NK-92 (cell line): Measurements from ENCODE around the gene CFL1.
"Not testable (repeated sequence)": the region's sequence is repeated elsewhere in the genome, so short reads cannot be mapped to it uniquely, and the experiment has no call there.

Experiments used
- DNase-seq: peaks from one replicate; lab custom pipeline; 2025; ENCODE audit not compliant: unreplicated experiment; lab: John Stamatoyannopoulos, UW

Gene CFL1

DNA sequence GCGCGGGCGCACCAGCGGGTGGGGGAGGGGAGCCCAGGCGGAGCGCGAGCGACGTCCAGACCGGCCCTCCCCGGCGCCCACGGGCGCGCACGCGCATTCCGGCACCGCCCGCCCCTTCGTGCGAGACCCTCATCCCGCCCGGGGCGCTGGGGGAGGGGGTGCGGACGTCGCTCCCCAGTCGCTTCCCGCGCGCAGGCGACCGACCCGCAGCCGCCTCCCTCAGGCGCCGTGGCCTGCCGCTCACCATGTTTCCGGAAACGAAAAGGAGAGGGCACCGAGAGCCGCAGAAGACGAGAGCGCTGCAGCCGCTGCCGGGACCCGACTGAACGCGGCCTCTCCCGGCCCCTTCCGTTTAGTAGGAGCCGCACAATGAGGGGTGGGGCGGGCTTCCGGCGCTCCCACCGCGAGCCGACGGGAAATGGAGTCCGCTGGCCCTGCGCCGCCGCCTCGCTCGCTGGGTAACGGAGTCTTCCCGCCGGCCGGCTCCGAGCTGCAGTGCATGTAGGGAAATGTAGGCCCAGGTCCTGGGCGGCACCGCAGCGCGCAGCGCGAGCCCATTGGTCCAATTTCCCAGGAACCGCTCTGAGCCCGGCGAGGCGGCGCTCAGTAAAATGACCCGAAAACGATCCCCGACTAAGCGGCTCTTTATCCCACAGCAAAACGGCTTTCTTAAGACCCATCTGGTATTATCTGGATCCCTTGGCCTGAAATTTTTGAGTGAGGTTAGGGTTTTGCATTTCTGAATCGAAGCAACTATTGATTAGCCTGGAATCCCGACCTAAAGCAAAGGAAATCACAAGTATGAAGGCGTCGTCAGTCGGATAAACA, at the start of gene CFL1:
CFL1 (minus strand) TSS at position 328 of the 828 bp plus-strand sequence; CDS start at position 247, 81 bp downstream.
- peak; percentile 77 for DNase-seq

- no peak for DNase-seq
Measured at GRCh38 chr11:65906602-65907001, 48.6 kb upstream of the CFL1 start.

- DNase-seq, result no peak
Measured at GRCh38 chr11:65903715-65904114, 45.7 kb upstream of the CFL1 start.

DNA sequence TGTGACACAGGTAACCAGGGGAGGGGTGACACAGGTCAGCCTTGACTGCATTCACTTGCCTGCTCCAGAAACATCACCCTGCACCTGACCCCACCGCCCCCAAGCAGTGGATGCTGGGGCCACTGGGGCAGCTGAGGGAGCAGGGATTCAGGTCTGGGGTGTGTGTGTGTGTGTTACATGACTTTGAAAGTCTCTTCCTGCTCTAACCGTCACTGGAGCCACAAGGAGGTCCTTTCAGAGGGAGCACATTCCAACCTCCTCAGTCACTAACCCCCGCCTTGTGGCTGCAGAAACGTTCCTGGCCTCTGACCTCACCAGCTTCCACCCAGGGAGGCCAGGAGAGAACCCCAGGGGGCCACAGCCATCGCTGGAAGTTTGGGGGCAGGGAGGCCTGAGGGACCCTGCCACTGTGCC, 45.1 kb upstream of the CFL1 start:
- no peak for DNase-seq

- DNase-seq, result no peak
Measured at GRCh38 chr11:65900899-65901180, 42.9 kb upstream of the CFL1 start.

DNA sequence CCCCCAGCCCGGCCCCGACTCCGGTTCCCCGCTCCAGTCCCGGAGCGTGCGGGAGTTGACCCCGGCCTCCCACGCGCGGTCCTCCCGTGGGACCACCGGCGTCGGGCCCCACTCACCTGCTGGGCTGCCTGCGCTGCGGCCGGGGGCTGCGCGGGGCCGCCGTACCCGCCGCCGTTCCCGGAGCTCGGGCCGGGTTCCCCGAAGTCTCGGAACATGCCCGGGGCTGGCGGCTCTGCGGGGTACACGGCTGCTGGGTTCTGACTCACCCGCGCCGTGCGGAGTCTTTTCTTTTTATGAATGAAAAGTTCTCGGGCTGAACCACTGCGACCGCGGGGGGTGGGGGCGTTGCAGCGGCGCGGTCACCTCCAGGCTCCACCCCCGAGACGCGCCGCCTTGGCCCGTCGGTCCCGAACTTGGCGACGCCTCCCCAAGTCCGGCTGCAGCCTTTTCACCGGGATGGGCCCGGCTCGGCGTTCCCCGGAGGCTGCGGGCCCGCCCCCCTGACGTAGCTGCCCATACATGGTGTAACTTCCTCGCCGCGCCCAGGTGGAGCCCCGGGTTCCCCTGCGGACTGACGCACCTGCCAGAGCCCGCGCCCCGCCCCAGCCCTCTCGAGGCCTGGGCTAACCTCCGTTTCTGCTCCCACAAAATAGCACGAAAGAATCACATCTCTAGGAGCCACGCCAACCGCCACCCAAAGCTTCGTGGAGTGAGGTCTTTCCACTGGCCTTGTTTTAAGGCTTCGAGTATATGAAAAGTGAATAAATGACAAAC, 42.3 kb upstream of the CFL1 start, which contains the start of gene FOSL1:
FOSL1 (minus strand) TSS at position 264 of the 774 bp plus-strand sequence; CDS start at position 215, 49 bp downstream.
- DNase-seq, result no peak

DNA sequence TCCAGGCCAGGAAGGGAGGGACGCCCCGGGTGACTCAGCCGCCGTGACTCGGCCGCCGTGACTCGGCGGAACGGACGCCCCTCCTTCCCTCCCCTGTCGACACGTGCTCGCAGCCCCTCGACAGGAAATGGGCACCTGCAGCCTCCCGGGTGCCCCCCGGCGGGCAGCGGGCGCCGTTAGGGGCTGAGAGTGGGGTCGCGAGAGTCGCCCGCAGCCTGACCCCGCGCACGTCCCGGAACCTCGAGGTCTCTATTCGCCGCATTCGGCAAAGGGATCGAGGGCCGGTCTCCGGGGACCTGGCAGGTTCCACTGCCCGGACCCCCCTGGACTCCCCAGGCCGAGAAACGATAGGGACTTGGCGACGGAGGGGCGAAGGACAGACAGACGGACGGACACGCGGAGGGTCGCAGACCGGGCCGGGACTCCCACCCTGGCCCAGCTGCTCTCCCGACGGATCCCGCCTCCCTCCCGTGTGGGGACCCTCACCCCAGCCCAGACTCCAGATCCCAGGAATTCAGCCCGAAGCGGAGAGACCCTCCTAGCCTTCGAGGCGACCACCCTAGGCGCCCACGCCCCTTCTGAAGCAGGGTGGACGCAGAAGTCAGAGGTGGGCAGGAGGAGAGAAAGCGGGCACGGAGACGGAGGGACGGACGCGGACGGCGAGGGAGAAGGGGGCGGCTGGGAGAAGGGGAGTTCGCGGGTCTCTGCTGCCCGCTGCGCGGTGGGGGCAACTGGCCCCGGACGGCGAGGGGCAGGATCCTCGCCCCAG, 41.6 kb upstream of the CFL1 start:
- no peak for DNase-seq

GRCh38 chr11:65898656-65899355, 40.8 kb upstream of the CFL1 start:
- DNase-seq, result no peak

DNA sequence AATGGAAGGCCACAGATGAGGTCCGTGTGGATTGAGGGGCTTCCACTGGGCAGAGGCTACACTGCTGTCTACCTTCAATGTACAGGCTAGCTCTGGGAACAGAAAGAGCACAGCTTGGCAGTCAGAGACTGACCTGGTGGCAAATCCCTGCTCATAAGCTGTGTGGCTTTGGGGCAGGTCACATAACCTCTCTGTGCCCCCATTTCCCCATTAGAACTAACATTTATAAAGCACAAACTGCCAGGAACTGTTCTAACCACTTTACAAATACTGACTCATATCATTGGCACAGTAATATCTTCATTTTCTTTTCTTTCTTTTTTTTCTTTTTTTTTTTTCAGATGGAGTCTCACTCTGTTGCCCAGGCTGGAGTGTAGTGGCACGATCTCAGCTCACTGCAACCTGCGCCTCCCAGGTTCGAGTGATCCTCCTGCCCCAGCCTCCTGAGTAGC, 39.1 kb upstream of the CFL1 start:
- no peak for DNase-seq

GRCh38 chr11:65896034-65896999, 38.3 kb upstream of the CFL1 start:
- no peak for DNase-seq

DNA sequence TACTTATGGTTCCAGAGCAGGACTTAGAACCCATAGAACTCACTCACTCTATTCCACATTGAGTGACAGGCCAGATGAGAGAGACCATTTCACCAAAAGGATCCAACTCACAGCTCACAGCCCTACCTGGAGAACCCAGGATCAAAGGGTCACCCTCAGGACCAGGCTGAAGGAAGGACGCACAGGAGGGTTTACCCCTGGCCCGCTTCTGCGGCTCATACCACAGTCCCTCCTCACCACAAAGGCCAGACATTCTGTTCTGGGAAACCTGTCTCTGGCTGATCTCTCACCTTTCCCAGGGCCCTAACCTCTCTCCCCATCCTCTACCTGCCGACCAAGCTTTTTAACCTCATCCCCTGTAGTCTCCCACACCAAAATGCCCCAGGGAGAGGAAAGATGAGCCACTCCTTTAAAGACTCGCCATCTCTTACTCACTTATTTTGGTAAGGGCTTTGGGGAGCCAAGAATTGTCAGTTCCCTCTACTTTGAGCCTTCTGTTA, 37.6 kb upstream of the CFL1 start:
- DNase-seq, result no peak

DNA sequence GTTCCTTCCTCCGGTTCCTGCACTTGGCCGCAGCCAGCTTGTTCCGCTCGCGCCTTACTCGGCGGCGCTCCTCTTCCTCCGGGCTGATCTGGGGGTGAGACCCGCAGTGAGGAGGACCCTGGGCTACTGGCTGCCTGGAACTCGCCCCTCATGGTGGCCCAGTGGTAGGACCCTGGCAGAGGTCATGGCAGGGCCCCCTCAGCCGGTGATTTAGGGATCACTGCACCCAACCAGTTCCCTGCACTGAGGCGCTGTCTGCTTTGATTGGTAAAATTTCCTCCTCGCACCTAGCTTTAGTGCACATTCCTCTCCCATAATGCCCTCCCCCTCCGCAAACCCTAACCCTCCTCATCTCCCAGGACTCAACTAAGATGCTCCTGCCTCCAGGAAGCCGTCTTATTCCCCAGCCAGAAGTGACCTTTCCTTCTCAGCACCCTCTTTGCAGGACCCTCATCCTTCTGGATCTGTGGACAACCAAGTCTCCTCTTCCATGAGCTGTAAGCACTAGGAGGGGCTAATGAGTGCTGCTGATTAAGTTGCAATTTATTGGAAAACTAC, 36.1 kb upstream of the CFL1 start:
- DNase-seq, result no peak

GRCh38 chr11:65892661-65893317, 34.8 kb upstream of the CFL1 start:
- no peak for DNase-seq

DNA sequence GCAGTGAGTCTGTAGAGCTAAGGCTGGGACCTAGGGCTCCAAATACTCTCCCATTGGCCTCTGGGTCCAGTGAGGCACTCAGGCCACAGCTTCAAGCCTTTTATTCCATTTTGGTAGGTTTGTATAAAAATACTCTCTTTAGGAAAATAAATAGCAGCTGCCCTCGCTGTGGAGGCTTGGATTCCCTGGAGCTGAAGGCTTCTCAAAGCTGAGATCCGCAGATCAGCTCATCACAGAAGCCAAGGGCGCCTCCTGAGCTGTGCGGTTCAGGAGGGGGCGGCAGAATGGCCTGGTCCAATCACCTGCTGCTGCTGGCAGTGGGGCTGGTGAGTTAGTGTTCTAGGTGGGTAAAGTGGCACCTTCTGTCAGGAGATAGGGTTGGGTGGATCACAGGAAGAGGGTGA, 34.2 kb upstream of the CFL1 start:
- not testable (repeated sequence) for DNase-seq

DNA sequence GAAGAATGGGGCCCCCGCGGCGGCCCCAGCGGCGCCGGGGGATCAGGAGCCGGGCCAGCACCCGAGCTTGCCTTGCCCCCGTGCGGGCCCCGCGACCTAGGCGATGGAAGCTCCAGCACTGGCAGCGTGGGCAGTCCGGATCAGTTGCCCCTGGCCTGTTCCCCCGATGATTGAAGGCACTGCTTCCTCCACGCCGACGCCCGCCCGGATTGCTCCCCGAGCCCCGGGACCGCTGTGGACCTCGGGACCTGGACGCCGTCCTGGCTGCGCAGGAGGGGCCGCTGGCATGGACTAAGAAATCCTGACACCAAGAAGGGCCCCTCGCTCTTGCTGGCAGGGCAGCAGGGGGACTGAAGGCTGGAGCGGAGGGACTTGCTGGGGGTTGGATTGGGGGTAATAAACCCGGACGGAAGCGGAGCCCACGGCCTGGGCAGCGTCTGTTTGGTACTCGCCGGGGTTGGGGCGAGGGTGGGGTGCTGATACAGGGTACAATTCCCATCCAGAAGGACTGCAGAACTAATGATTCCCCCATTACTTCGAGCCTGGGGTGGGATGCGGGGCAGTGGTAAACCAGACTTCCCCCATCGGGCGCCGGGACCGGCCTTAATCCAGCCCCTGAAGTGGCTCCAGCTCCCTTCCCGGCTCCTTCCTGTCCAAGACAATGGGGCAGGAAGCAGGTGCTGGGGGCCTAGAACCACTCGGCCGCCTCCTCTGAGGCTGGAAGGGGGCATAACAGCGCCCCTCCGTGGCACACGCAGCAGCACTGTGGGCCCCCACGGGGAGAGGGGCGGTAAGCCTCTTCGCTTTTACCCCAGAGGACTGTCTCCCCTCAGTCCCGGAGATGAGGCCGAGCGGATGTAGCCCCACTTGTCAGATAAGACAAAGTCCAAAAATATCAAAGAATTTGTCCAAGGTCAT, 33.5 kb upstream of the CFL1 start:
- DNase-seq, result no peak

- DNase-seq, result peak; percentile 72
Measured at GRCh38 chr11:65890324-65891218, 32.6 kb upstream of the CFL1 start, which contains the start of gene CCDC85B. TSS of gene CCDC85B (plus strand) at chr11:65890673. CDS start at chr11:65890784, 111 bp downstream.
